ENCODE data around the gene NRP2.

The NRP2 gene

GRCh38 chr2:205811387-205811786 is 129.1 kb downstream of the NRP2 start:
- DNase-seq: no peak

GRCh38 chr2:205814039-205814364 is 131.7 kb downstream of the NRP2 start:
- DNase-seq: no peak

GRCh38 chr2:205815673-205816072 is 133.4 kb downstream of the NRP2 start:
- DNase-seq: no peak

- no peak for DNase-seq
These were observed 134.0 kb downstream of the NRP2 start for GRCh38 chr2:205816268-205816667.

GRCh38 chr2:205822579-205822978 is 140.3 kb downstream of the NRP2 start:
- no peak for DNase-seq

- no peak for DNase-seq
These were observed 145.6 kb downstream of the NRP2 start for GRCh38 chr2:205827809-205828365.

- DNase-seq: no peak
These were observed 151.6 kb downstream of the NRP2 start for GRCh38 chr2:205833864-205834263.

GRCh38 chr2:205834796-205835195 is 152.5 kb downstream of the NRP2 start:
- DNase-seq: no peak

- DNase-seq: no peak
These were observed 153.0 kb downstream of the NRP2 start for GRCh38 chr2:205835251-205835791.

- no peak for DNase-seq
These were observed 153.6 kb downstream of the NRP2 start for GRCh38 chr2:205835923-205836322.

GRCh38 chr2:205836477-205837221 is 154.3 kb downstream of the NRP2 start:
- DNase-seq: no peak

GRCh38 chr2:205837663-205838062 is 155.4 kb downstream of the NRP2 start:
- DNase-seq: no peak

GRCh38 chr2:205845446-205845845 is 163.1 kb downstream of the NRP2 start:
- DNase-seq: no peak
